GM21825 (cell line): ENCODE measurements around the gene DCLK2.

Experiments used
- ATAC-seq: cut with Tn5 transposase; IDR thresholded peaks from one replicate; pipeline ENCODE4 v1.9.1; 2021; ENCODE audit warnings: mild to moderate bottlenecking, moderate library complexity; ENCODE audit not compliant: unreplicated experiment

Gene DCLK2

GRCh38 chr4:150078041-150078578, at the start of gene DCLK2:
Gene DCLK2 (plus strand): TSS chr4:150078445. CDS start chr4:150079028, 583 bp downstream.
- ATAC-seq = no peak

- no peak for ATAC-seq
Observed at GRCh38 chr4:150032541-150032940, 45.7 kb upstream of the DCLK2 start.

- ATAC-seq = no peak
Observed at GRCh38 chr4:150033081-150033480, 45.2 kb upstream of the DCLK2 start.

GRCh38 chr4:150033901-150034300, 44.3 kb upstream of the DCLK2 start:
- ATAC-seq = no peak

GRCh38 chr4:150037251-150037856, 40.9 kb upstream of the DCLK2 start:
- no peak for ATAC-seq

GRCh38 chr4:150038335-150039076, 39.7 kb upstream of the DCLK2 start:
- ATAC-seq = peak; percentile 95

- no peak for ATAC-seq
Observed at GRCh38 chr4:150039274-150040127, 38.7 kb upstream of the DCLK2 start.

- ATAC-seq = no peak
Observed at GRCh38 chr4:150044517-150044916, 33.7 kb upstream of the DCLK2 start.

- ATAC-seq = no peak
Observed at GRCh38 chr4:150045410-150045809, 32.8 kb upstream of the DCLK2 start.

- no peak for ATAC-seq
Observed at GRCh38 chr4:150046728-150047217, 31.5 kb upstream of the DCLK2 start.

GRCh38 chr4:150047546-150047945, 30.7 kb upstream of the DCLK2 start:
- no peak for ATAC-seq

- ATAC-seq = no peak
Observed at GRCh38 chr4:150049682-150050081, 28.6 kb upstream of the DCLK2 start.

GRCh38 chr4:150050566-150050965, 27.7 kb upstream of the DCLK2 start:
- ATAC-seq = no peak

- ATAC-seq = no peak
Observed at GRCh38 chr4:150051111-150051510, 27.1 kb upstream of the DCLK2 start.

- ATAC-seq = no peak
Observed at GRCh38 chr4:150055467-150055866, 22.8 kb upstream of the DCLK2 start.

GRCh38 chr4:150056569-150056968, 21.7 kb upstream of the DCLK2 start:
- ATAC-seq = no peak

- no peak for ATAC-seq
Observed at GRCh38 chr4:150061086-150061776, 17.0 kb upstream of the DCLK2 start.

GRCh38 chr4:150063128-150063527, 15.1 kb upstream of the DCLK2 start:
- ATAC-seq = no peak

GRCh38 chr4:150065740-150066139, 12.5 kb upstream of the DCLK2 start:
- no peak for ATAC-seq

GRCh38 chr4:150067859-150068258, 10.4 kb upstream of the DCLK2 start:
- no peak for ATAC-seq
